DLD1 (cell line): ENCODE results near the gene RBKS.

Experiments used
- in situ Hi-C: cut with HindIII; loops from 2 replicates; pipeline ENCODE4 v1.10.0; 2017; ENCODE audit warnings: low sequenced_read_pairs

Gene RBKS

GRCh38 chr2:27738349-27739057 lies 151.7 kb downstream of the RBKS start:
- in situ Hi-C loops = loop anchor here (10.0 kb wide), 1 partner anchor 666 kb away; no protein-coding TSS in a partner anchor

GRCh38 chr2:27737676-27738348 lies 152.4 kb downstream of the RBKS start:
- in situ Hi-C loops = loop anchor here (10.0 kb wide), 1 partner anchor 667 kb away; no protein-coding TSS in a partner anchor

- in situ Hi-C loops = loop anchor here (10.0 kb wide), 1 partner anchor 668 kb away; no protein-coding TSS in a partner anchor
Measured at GRCh38 chr2:27736890-27737204, 153.3 kb downstream of the RBKS start.

- in situ Hi-C loops = loop anchor here (10.0 kb wide), 1 partner anchor 669 kb away; no protein-coding TSS in a partner anchor
Measured at GRCh38 chr2:27736031-27736889, 153.9 kb downstream of the RBKS start.

GRCh38 chr2:27735263-27735904 lies 154.8 kb downstream of the RBKS start:
- in situ Hi-C loops = loop anchor here (10.0 kb wide), 1 partner anchor 669 kb away; no protein-coding TSS in a partner anchor

- in situ Hi-C loops = loop anchor here (10.0 kb wide), 1 partner anchor 670 kb away; no protein-coding TSS in a partner anchor
Measured at GRCh38 chr2:27734305-27734704, 155.9 kb downstream of the RBKS start.
